Activated CD8-positive, alpha-beta memory T cell treated with anti-CD3 and anti-CD28 coated beads for 4 hours (primary cell): Measurements from ENCODE around the gene PLEKHH1.
"Not testable (repeated sequence)": the region's sequence is repeated elsewhere in the genome, so short reads cannot be mapped to it uniquely, and the experiment has no call there.

Experiments
- DNase-seq, 2 donors: peaks; one replicate each; pipeline ENCODE4 v3.0.0-alpha.2; 2020; ENCODE audit warnings: low read depth in 2 of 2

PLEKHH1 gene

DNA sequence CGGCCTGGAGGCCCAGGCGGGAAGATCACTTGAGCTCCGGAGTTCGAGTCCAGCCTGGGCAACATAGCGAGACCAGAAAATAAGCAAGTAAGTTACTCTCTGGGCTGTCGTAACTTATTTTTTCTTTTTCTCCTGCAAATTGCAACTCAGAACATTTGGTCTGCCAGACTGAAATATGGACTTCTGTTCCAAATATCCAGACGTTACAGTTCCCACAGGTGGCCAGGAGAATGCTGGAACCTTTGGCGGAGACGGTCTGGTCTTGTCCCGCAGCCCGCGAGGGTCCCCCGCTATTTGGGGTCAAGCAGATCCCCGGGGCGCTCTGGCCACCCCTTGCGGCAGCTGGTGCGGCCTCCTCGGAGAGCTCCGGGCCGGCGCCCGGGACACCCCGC, 488 bp upstream of the PLEKHH1 start:
- no peak for DNase-seq

DNA sequence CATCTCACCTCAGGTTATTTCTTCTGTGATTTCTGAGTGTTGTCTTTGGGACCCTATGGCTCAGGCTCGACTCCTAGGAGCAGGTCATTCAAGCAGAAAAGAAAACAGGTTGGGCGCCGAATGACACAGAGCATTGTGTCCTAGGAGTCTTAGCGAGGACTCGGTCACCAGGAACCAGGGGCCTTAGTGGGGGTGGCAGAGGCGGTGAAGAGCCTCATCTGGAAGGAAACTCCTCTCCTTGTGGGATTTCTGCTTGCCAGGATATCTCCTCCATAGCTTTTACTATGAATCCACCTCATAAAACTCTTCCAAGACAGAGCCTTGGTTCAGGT, 630 bp downstream of the PLEKHH1 start:
- DNase-seq = no peak

DNA sequence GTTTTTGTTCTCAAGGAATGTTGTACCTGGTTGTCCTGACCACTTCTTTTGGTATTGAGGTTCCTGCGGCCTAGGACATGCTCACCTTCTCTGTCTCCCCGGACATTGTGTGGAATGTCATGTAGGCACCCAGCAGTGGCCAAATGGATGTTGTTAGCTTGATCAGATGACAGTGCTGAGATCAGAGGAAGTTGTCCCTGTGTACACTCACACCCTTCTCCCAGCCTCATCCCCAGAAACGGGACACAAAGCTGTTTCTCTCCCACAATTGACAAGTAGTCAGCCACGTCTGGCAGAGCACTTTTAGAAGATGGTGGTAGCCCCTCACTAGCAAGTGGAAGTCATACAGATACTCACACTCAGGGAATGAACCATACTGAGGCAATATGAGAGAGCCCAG, 3.0 kb downstream of the PLEKHH1 start:
- DNase-seq = no peak

- DNase-seq = no peak
Measured at GRCh38 chr14:67537736-67538135, 4.6 kb downstream of the PLEKHH1 start.

DNA sequence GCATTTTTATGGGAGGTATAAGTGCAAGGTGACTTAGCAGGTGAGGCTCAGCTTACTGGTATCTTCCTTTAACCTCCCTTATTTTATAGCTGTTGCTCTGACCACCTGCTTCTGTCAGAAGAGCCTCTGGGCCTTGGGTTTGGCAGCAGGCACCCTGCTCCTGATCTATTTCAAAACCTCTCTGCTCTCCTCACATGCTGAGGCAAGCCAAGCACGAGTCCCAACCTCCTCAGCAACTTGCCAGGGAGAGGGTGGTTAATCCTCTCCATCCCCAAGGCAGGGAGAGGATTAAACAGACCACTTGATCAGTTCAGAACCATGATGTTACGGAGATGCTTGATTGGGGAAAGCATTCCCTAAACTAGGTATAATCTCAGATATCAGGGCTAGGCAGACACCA, 5.4 kb downstream of the PLEKHH1 start:
- no peak for DNase-seq

DNA sequence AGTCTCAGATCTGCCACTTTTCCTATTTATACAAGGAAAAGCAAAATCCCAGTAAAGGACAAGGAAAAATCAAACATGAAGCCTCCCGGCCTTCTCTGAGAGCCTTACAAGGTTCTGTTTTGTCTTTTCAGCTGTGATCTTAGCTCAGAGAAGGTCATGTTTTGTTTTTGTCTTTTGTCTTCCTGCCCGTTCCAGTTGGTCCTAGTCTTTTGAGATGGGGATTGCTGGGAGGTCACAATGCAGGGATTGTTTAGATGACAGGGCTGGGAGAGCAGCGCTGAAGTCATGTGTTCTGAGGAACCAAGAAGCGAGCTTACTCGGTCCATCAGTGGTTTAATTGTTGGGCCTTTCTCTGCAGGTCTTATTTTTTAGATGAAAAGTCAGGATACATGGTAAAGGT, 6.0 kb downstream of the PLEKHH1 start:
- no peak for DNase-seq

DNA sequence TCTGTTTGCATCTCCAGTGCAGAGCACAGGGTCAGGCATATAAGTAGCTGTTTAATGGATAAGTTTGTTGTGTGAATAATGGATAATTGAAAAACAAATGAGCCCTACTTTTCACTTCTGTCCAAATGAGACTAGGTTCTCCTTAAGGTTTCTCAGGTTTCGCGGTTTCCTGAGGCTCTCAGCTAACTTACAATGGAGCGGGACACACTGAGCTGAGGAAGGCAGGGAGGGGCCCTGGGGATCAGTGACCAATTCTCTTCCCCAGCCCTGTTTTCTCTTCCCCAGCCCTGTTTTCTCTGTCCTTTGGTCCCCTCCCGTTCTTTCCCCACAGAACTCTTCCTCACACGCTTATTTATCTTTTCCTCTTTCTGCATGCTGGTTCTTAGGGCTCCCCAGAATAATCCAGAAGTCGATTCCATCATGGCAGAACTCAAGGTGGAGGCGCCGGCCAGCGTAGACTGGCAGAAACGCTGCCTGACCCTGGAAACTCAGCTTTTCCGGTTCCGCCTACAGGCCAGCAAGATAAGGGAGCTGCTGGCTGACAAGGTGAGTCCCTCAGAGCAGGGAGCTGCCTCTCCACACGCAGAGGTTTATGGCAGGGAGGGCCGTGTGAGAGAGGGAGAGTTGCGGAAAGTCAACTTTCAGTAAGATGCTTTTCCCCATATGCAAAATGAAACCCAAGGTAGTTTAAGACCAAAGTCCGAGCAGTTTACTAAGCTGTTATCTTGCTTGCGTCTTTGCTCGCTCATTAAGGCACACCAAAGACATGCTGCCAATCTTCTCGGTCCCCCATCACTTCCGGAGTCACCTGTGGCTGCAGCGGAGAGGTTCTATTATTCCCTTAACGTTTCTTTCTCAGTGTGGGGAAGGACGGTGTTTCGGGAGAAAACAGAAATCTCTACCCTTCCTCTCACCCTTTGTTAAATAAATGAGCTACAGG, 8.6 kb downstream of the PLEKHH1 start:
- no peak for DNase-seq

DNA sequence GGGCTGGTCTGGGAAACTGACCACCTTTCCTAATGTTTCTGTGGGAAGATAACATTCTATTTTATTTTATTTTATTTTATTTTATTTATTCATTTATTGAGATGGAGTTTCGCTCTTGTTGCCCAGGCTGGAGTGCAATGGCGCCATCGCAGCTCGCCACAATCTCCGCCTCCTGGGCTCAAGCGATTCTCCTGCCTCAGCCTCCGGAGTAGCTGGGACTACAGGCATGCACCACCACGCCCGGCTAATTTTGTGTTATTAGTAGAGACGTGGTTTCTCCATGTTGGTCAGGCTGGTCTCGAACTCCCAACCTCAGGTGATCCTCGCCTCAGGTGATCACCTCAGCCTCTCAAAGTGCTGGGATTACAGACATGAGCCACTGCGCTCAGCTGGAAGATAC, 9.5 kb downstream of the PLEKHH1 start:
- not testable (repeated sequence) for DNase-seq

- no peak for DNase-seq
Measured at GRCh38 chr14:67544590-67544989, 11.5 kb downstream of the PLEKHH1 start.

GRCh38 chr14:67547224-67547780, 14.2 kb downstream of the PLEKHH1 start:
- DNase-seq = no peak

GRCh38 chr14:67549734-67550133, 16.6 kb downstream of the PLEKHH1 start:
- no peak for DNase-seq

DNA sequence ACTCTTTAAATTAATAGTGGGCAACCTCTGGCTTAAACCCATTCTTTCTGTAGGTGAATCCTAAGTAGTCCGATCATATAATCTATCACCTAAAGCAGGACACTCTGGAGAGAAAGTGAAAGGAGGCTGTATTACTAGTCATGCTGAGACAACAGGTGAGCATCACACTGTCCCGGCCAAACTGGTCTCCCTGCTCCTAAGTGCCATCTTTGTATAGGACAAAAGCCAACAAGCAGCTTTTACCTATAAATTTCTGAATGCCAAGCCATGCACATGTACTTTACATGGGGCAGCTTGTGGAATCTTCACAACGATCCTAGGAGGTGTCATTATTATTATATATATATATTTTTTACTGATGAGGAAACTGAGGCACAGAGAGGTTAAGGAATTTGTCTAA, 18.0 kb downstream of the PLEKHH1 start:
- no peak for DNase-seq

DNA sequence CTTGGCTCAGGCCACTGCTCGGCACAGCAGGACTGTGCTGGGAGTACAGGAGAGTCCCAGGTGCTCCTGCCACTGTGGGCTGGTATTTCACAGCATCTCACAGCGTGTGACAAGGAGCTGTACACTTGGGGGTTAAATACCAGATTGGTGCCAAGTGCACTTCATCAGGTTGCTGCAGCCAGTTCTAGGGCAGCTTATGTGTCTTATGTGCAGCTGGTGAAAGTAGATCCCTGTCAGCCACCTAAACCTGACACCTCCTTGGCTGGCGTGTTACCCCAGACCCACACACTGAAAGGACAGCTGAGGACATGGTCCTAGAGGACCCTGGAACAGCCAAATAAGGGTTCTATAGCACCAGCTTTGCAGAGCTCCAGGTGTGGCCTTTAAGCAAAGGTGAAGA, 18.9 kb downstream of the PLEKHH1 start:
- no peak for DNase-seq

- no peak for DNase-seq
Measured at GRCh38 chr14:67553547-67553946, 20.5 kb downstream of the PLEKHH1 start.

DNA sequence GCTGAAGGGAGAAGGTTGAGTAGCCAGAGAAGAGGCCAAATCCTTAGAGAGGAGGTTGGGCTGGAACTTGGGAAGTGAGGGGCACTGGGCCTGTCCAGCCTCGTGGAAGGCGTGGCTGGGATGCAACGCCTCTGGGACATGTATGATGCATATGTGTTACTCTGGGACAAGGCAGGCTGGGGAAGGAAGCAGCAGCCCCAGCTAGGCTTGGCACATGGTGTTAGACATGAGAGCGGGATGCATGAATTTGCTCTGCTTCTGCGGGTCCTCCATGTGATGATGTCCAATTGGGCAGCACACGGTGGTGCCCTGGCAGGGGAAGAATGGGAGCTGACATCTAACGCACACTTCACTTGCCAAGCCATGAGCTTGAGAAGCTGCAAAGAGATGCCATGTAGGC, 21.3 kb downstream of the PLEKHH1 start:
- DNase-seq = no peak

DNA sequence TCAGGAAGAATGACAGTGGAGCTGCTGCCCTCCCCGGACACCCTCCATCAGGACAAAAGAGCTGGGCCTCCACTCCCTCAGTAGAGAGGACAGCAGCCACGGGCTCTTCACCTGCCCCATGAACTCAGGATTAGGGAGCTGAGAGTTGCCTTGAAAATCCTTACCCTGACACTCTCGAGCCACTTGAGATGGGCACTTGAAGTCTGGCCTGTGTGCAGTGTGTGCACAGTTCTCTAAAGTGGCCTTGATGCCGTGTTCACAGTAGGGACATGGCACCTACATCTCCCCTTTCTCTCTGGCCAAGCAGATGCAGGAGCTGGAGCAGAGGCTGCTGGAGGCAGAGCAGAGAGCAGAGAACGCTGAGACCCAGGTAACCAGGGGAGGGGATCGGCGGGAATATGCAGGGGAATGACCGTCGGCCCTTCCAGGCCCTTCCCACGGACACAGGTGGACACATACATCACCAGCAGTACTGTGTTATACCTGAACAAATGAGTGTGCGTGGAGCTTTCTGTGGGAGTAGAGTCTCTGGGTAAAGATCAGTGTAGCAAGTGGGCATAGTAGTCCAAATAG, 22.5 kb downstream of the PLEKHH1 start:
- DNase-seq = no peak

GRCh38 chr14:67556671-67557070, 23.6 kb downstream of the PLEKHH1 start:
- no peak for DNase-seq

- no peak for DNase-seq
Measured at GRCh38 chr14:67557118-67557517, 24.0 kb downstream of the PLEKHH1 start.

DNA sequence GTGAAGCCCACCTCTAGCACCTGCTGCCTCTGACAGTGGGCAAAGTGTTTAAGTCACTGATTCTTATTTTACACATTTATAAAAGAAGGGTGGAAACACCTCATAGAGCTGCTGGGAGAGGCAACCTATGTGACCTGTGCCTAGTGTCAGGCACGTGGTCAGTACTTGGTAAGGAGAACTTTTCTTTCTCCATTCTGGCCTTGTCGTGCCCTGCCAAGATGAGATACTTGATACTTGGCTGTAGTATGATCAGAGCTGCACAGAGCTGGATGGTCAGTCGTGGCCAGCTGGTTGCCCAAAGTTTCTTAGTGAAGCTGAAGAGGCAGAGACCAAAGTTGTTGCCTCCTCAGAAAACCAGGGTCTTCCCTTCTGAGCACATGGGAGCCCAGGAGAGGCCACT, 24.6 kb downstream of the PLEKHH1 start:
- no peak for DNase-seq

GRCh38 chr14:67559639-67560038, 26.5 kb downstream of the PLEKHH1 start:
- DNase-seq = no peak

GRCh38 chr14:67562025-67562775, 29.1 kb downstream of the PLEKHH1 start:
- no peak for DNase-seq

GRCh38 chr14:67562776-67563150, 29.7 kb downstream of the PLEKHH1 start:
- DNase-seq = no peak

DNA sequence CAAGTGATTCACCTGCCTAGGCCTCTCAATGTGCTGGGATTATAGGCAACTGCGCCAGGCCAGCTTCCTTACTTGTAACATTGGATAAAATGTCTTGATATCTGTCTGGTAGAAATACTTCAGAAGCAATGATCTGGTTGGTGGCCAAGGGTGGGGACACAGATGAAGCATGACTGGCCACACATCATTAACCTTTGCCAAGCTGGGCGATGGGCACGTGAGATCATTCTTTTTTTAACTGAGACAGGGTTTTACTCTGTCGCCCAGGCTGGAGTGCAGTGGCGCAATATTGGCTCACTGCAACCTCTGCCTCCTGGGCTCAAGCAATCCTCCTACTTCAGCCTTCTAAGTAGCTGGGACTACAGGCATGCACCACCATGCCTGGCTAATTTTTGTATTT, 31.1 kb downstream of the PLEKHH1 start:
- no peak for DNase-seq
